Peyer's patch (tissue), 4 donors: ENCODE data around the gene RASA3. TPM values are rescaled to one million over a fixed set of nuclear protein-coding genes. Genes with fewer than 3 reads are reported as not detected.
"Not testable (repeated sequence)": the region's sequence is repeated elsewhere in the genome, so short reads cannot be mapped to it uniquely, and the experiment has no call there.

Source experiments
- DNase-seq, 3 donors: peaks; one replicate each; pipeline ENCODE4 v3.0.0-alpha.2; 2017 to 2019
- H3K27ac ChIP-seq, 4 donors: fragments of 200-600 bp; sonication (generic); one replicate each; pipeline ENCODE4 v1.5.1; 2016 to 2019
- H3K27me3 ChIP-seq, 2 donors: fragments of 200-600 bp; sonication (generic); one replicate each; pipeline ENCODE4 v1.5.1; 2019
- H3K36me3 ChIP-seq, 3 donors: fragments of 200-600 bp; sonication (generic); one replicate each; pipeline ENCODE4 v1.5.1; 2016 to 2019
- H3K4me1 ChIP-seq, 4 donors: fragments of 200-600 bp; sonication (generic); one replicate each; pipeline ENCODE4 v1.5.1; 2016 to 2019
- H3K4me3 ChIP-seq, 4 donors: fragments of 200-600 bp; sonication (generic); 1 replicate in 3 of 4; 2 replicates in 1 of 4; pipeline ENCODE4 v1.5.1; 2016 to 2019; ENCODE audit warnings: mild to moderate bottlenecking in 1 of 4
- H3K9me3 ChIP-seq, 4 donors: fragments of 200-600 bp; sonication (generic); one replicate each; pipeline ENCODE4 v1.5.1; 2016 to 2019; ENCODE audit warnings: mild to moderate bottlenecking in 1 of 4
- CTCF ChIP-seq, 6 experiments: fragments of 450-650 bp in 4 of 6; fragments of 200-600 bp in 2 of 6; sonication (generic) in 1 of 6; IDR thresholded peaks; one replicate each; pipeline ENCODE4 v1.5.1; 2017 to 2019; ENCODE audit warnings: antibody characterized with exemption in 6 of 6, mild to moderate bottlenecking in 3 of 6, moderate library complexity in 1 of 6
- POLR2A ChIP-seq, 2 donors: fragments of 450-650 bp; IDR thresholded peaks; one replicate each; pipeline ENCODE4 v1.5.1; 2017; ENCODE audit warnings: antibody characterized with exemption in 2 of 2, mild to moderate bottlenecking in 2 of 2, moderate library complexity in 2 of 2
- total RNA-seq, 4 donors: library from RNA; depleted of rRNA; stranded (reverse); fragments of >200 nt; gene quantifications; one replicate each; pipeline ENCODE4 v1.1.0, GENCODE V29; 2016

The RASA3 gene
- total RNA-seq, 4 donors from 2014 or later: 3.5 to 41.3 (median 6.9) TPM

DNA sequence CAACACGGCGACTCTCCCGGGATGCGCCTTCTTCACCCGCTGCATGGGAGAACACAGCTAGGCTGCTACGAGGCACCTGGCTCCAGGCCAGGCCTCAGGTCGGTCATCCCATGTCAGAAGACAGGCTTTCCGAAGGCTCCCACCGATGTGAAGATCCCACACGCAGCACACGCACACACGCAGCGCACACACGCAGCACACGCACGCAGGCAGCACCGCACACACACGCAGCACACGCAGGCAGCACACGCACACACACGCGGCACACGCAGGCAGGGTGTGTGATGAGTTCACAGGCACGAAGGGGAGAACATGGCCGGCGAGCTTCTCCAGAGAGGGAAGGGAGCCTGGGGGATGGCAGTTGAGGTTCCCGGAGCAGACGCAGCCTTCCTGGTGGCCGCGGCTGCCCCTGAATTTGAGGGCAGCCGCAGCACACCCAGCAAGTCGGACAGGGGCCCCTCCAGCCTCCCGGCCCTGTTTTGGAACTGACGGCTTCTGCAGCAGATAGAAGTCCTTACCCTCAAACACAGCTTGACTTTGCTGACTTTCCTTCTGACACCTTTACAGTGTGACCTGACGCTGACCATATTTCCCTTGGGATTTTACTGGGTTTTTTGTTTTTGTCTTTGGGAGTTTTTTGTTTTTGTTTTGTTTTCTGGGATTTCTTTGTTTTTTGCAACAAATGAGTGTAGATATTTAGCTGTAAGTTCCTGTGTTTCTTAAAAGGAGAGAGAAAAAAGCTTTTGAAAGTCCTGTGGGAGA is 55.9 kb downstream of the RASA3 start:
- TF ChIP-seq CTCF (IDR thresholded peaks at IDR 0.05): no peak
- no peak for TF ChIP-seq POLR2A (IDR thresholded peaks at IDR 0.05)
- H3K27ac ChIP-seq: no peak overlapping the region
- no peaks in the 10 kb centered on the region for H3K27me3 ChIP-seq
- peak in 1 of 3 donors; percentile 41 for DNase-seq
- no peaks in the 10 kb centered on the region for H3K36me3 ChIP-seq
- H3K4me1 ChIP-seq: peaks cover 0 to 5% (median 1%) of the 10 kb centered on the region in 4 donors
- H3K9me3 ChIP-seq: no peaks in the 10 kb centered on the region
- no peak overlapping the region for H3K4me3 ChIP-seq

DNA sequence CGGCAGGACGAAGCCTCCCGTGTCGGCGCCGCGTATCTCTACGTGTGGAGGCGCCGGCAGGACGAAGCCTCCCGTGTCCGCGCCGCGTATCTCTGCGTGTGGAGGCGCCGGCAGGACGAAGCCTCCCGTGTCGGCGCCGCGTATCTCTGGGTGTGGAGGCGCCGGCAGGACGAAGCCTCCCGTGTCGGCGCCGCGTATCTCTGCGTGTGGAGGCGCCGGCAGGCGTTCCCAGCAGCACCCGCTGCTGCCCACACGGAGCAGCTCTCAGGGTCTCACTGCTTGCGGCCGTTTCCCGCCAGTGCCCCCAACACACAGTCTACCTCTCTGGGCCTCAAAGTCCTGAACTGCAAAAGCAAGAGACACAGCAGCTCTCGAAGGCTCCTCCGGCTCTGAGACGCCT is 56.6 kb downstream of the RASA3 start:
- H3K27me3 ChIP-seq, DNase-seq, H3K4me3 ChIP-seq, H3K27ac ChIP-seq, H3K4me1 ChIP-seq, H3K9me3 ChIP-seq, H3K36me3 ChIP-seq: not testable (repeated sequence)

DNA sequence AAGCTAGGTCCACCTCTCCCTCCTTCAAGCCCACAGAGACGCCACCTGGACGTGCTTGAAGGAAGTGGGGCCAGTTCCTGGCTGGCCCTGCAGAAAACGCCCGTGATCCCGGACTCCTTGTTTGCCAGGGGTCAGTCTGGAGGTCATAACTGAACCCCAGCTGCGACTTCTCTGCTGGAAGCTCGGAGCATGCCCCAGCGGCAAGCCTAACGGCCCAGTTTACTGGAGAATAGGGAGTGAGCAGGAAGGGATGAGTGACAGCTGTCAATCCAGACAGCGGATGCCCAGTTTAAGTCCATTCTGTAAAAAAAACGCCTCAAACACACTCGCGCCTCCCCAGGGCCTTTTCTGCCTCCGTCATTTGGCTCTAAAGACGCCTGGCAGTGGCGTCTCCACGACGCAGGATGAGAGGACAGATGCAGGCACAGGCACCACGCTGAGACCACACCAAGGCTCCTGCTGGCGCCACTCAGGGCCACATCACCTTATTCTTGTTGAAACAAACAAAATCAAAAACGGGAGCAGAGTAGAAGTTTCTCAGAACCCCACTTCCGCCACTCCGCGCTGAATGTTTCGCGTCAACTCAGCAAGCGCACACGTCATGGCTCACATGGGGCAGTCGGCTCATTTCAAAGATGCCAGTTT is 57.6 kb downstream of the RASA3 start:
- Histone ChIP-seq H3K4me3 (no peak overlapping the region), H3K36me3 (no peaks in the 10 kb centered on the region), H3K9me3 (no peaks in the 10 kb centered on the region), H3K27me3 (no peaks in the 10 kb centered on the region), H3K4me1 (peaks cover 0 to 5% (median 1%) of the 10 kb centered on the region in 4 donors), H3K27ac (no peak overlapping the region)
- TF ChIP-seq CTCF (IDR thresholded peaks at IDR 0.05) (no peak), POLR2A (IDR thresholded peaks at IDR 0.05) (no peak)
- peak in 2 of 3 donors; percentile 20 to 42 for DNase-seq

DNA sequence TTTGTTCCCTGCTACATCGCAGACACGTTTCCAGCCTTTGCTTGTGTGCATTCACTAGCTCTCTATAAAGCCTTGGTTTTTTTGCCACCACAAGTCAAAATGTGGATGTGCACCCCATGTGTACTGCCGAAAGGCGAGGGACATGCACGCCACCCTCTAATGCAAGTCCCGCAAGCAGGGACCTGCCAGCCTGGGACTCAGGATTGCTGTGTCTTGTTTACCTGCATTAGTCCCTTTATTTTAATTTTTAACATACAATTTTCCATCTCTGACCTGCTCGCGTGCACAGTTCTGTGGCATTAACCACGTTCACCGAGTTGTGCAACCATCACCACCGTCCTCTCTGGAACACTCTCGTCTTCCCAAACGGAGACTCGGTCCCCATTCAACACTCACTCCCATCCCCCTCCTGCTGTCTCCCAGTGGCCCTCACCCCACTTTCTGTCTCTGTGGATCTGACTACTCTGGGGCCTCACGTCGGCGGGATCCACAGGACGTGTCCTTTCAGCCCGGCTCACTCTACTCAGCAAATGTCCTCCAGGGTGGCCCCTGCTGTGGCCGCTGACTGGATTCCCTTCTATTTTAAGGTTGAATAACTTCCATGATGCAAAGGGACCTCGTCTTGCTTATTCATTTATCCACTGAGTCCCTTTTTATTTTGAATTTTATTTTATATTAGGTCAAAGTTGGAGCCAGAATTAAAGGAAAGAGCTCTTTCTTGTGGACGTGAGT is 58.4 kb downstream of the RASA3 start:
- no peaks in the 10 kb centered on the region for H3K36me3 ChIP-seq
- no peaks in the 10 kb centered on the region for H3K27me3 ChIP-seq
- peaks cover 0 to 8% (median under 1%) of the 10 kb centered on the region in 4 donors for H3K4me1 ChIP-seq
- peak in 2 of 3 donors; percentile 10 to 36 for DNase-seq
- H3K4me3 ChIP-seq: no peak overlapping the region
- H3K9me3 ChIP-seq: no peaks in the 10 kb centered on the region
- no peak overlapping the region for H3K27ac ChIP-seq
- no peak for TF ChIP-seq CTCF (IDR thresholded peaks at IDR 0.05)
- no peak for TF ChIP-seq POLR2A (IDR thresholded peaks at IDR 0.05)

- H3K27me3 ChIP-seq: no peaks in the 10 kb centered on the region
Observed at GRCh38 chr13:114072421-114072820, 60.0 kb downstream of the RASA3 start.

More at GRCh38 chr13:114072421-114072820, 60.0 kb downstream of the RASA3 start:
- peak in 1 of 3 donors; percentile 15 for DNase-seq
- Histone ChIP-seq H3K9me3 (no peaks in the 10 kb centered on the region), H3K4me1 (peaks cover 0 to 15% (median 11%) of the 10 kb centered on the region in 4 donors), H3K36me3 (no peaks in the 10 kb centered on the region), H3K27ac (no peak overlapping the region), H3K4me3 (no peak overlapping the region)
- TF ChIP-seq CTCF (IDR thresholded peaks at IDR 0.05) (no peak), POLR2A (IDR thresholded peaks at IDR 0.05) (no peak)
